IMR-90 (cell line): ENCODE data around the gene SASH1. TPM values are rescaled to one million over a fixed set of nuclear protein-coding genes. Genes with fewer than 3 reads are reported as not detected.

Experiments used
- ATAC-seq: fragments of 200-7000 bp; cut with Tn5 transposase; 2 replicates; pipeline ENCODE4 v1.9.1; 2020; ENCODE audit warnings: low read depth, mild to moderate bottlenecking, moderate library complexity
- BruUV-seq: library from RNA; stranded (reverse); fragments of 400-500 nt; replicated peaks from 2 replicates; lab custom pipeline; 2021; lab: Mats Ljungman, UMichigan
- CTCF ChIA-PET: fragments of 300-600 bp; formaldehyde crosslinking; extraction: SDS; loops from one replicate; lab custom pipeline; 2021; ENCODE audit warnings: antibody characterized with exemption; lab: Yijun Ruan, JAX
- POLR2A ChIA-PET: fragments of 300-600 bp; sonication (Branson Sonifier 250); formaldehyde crosslinking; loops from one replicate; lab custom pipeline; 2022; ENCODE audit warnings: antibody characterized with exemption; ENCODE audit not compliant: unreplicated experiment; lab: Charles Lee
- DNase-seq: peaks from one replicate; pipeline ENCODE4 v3.0.0; 2013
- H2AFZ ChIP-seq: replicated peaks from 2 replicates; pipeline ENCODE3; 2013; ENCODE audit warnings: low read length, mild to moderate bottlenecking; ENCODE audit not compliant: poor library complexity
- H2AK5ac ChIP-seq: 2 replicates; pipeline ENCODE4 v1.6.1; 2013; ENCODE audit warnings: low read depth, low read length, inconsistent platforms
- H2AK9ac ChIP-seq: replicated peaks from 2 replicates; pipeline ENCODE3; 2013; ENCODE audit warnings: mild to moderate bottlenecking, low read depth, low read length, moderate library complexity; ENCODE audit not compliant: poor library complexity
- H2BK120ac ChIP-seq: 2 replicates; pipeline ENCODE4 v1.6.1; 2013; ENCODE audit warnings: low read depth, low read length, inconsistent platforms
- H2BK15ac ChIP-seq: 3 replicates; pipeline ENCODE4 v1.6.1; 2013; ENCODE audit warnings: low read depth, low read length, inconsistent platforms
- H2BK20ac ChIP-seq: 2 replicates; pipeline ENCODE4 v1.6.1; 2013; ENCODE audit warnings: low read depth, mild to moderate bottlenecking, inconsistent platforms, low read length, moderate library complexity
- H2BK5ac ChIP-seq: 2 replicates; pipeline ENCODE4 v1.6.1; 2013; ENCODE audit warnings: mild to moderate bottlenecking, low read depth, low read length, inconsistent platforms; ENCODE audit not compliant: poor library complexity, severe bottlenecking
- H3K14ac ChIP-seq: replicated peaks from 2 replicates; pipeline ENCODE4 v1.6.1; 2013; ENCODE audit warnings: low read depth, low read length, inconsistent platforms
- H3K18ac ChIP-seq: 2 replicates; pipeline ENCODE4 v1.6.1; 2013; ENCODE audit warnings: low read depth, low read length, control low read depth
- H3K23ac ChIP-seq: 2 replicates; pipeline ENCODE4 v1.6.1; 2013; ENCODE audit warnings: low read depth, low read length, inconsistent platforms
- H3K27ac ChIP-seq: 2 replicates; pipeline ENCODE4 v1.5.1; 2013; ENCODE audit warnings: mild to moderate bottlenecking, control low read depth, low read length; ENCODE audit not compliant: insufficient read depth
- H3K27me3 ChIP-seq: 2 replicates; pipeline ENCODE4 v1.6.1; 2013; ENCODE audit warnings: low read length; ENCODE audit not compliant: control insufficient read depth, insufficient read depth
- H3K36me3 ChIP-seq: 2 replicates; pipeline ENCODE4 v1.6.1; 2013; ENCODE audit warnings: low read length, mixed read lengths; ENCODE audit not compliant: control insufficient read depth, insufficient read depth
- H3K4ac ChIP-seq: 2 replicates; pipeline ENCODE4 v1.6.1; 2013; ENCODE audit warnings: low read depth, low read length, inconsistent platforms
- H3K4me1 ChIP-seq: 2 replicates; pipeline ENCODE4 v1.6.1; 2013; ENCODE audit warnings: low read length, mixed read lengths; ENCODE audit not compliant: control insufficient read depth, insufficient read depth
- H3K4me2 ChIP-seq: 2 replicates; pipeline ENCODE4 v1.6.1; 2013; ENCODE audit warnings: low read depth, mild to moderate bottlenecking, control low read depth, low read length, moderate library complexity
- H3K4me3 ChIP-seq: 2 replicates; pipeline ENCODE4 v1.5.1; 2013; ENCODE audit warnings: low read depth, mild to moderate bottlenecking, control low read depth, low read length, moderate library complexity; ENCODE audit not compliant: insufficient read depth
- H3K56ac ChIP-seq: 2 replicates; pipeline ENCODE4 v1.6.1; 2013; ENCODE audit warnings: low read length, inconsistent platforms; ENCODE audit not compliant: insufficient read depth; ENCODE audit errors: extremely low read depth
- H3K79me1 ChIP-seq, 2 experiments: 2 replicates each; pipeline ENCODE4 v1.6.1; 2013; ENCODE audit warnings: low read length in 2 of 2, inconsistent platforms in 1 of 2, low read depth in 1 of 2
- H3K9ac ChIP-seq: 2 replicates; pipeline ENCODE4 v1.6.1; 2013; ENCODE audit warnings: low read depth, low read length, control low read depth
- H3K9me1 ChIP-seq: 2 replicates; pipeline ENCODE4 v1.6.1; 2013; ENCODE audit warnings: low read length, inconsistent platforms; ENCODE audit not compliant: insufficient read depth
- H3K9me3 ChIP-seq: 2 replicates; pipeline ENCODE4 v1.6.1; 2013; ENCODE audit warnings: low read length; ENCODE audit not compliant: control insufficient read depth, insufficient read depth
- H4K20me1 ChIP-seq: 2 replicates; pipeline ENCODE4 v1.6.1; 2013; ENCODE audit warnings: low read length, inconsistent platforms; ENCODE audit not compliant: insufficient read depth
- H4K5ac ChIP-seq: 2 replicates; pipeline ENCODE4 v1.6.1; 2013; ENCODE audit warnings: mild to moderate bottlenecking, low read depth, low read length, control low read depth
- H4K8ac ChIP-seq, 2 experiments: 2 replicates each; pipeline ENCODE4 v1.6.1; 2013; ENCODE audit warnings: low read depth in 2 of 2, low read length in 2 of 2, control low read depth in 1 of 2, inconsistent platforms in 1 of 2
- H4K91ac ChIP-seq: 2 replicates; pipeline ENCODE4 v1.6.1; 2013; ENCODE audit warnings: low read depth, low read length, inconsistent platforms; ENCODE audit not compliant: insufficient read depth
- BHLHE40 ChIP-seq: fragments of 150-350 bp; IDR thresholded peaks from 2 replicates; pipeline ENCODE4 v1.6.1; 2016; ENCODE audit warnings: mild to moderate bottlenecking, low read depth, low read length
- CEBPB ChIP-seq: IDR thresholded peaks from 2 replicates; pipeline ENCODE4 v1.6.1; 2012; ENCODE audit warnings: low read depth, low read length, improper control_type of control experiment
- CHD1 ChIP-seq: IDR thresholded peaks from 2 replicates; pipeline ENCODE4 v1.6.1; 2012; ENCODE audit warnings: low read depth, low read length, improper control_type of control experiment
- CTCF ChIP-seq: conservative IDR thresholded peaks from 2 replicates; pipeline ENCODE4 v1.5.1; 2012; ENCODE audit warnings: mild to moderate bottlenecking, low read depth, low read length, improper control_type of control experiment
- ELK1 ChIP-seq: fragments of 150-350 bp; IDR thresholded peaks from 2 replicates; pipeline ENCODE4 v1.6.1; 2016; ENCODE audit warnings: low read depth, mild to moderate bottlenecking, low read length, moderate library complexity, borderline replicate concordance
- FOS ChIP-seq: fragments of 150-350 bp; IDR thresholded peaks from 2 replicates; pipeline ENCODE4 v1.6.1; 2016; ENCODE audit warnings: low read depth, low read length
- MAFK ChIP-seq: IDR thresholded peaks from 2 replicates; pipeline ENCODE4 v1.6.1; 2012; ENCODE audit warnings: low read depth, low read length, improper control_type of control experiment
- MAZ ChIP-seq: IDR thresholded peaks from 2 replicates; pipeline ENCODE4 v1.6.1; 2012; ENCODE audit warnings: low read depth, mild to moderate bottlenecking, low read length, improper control_type of control experiment, moderate library complexity, borderline replicate concordance
- MXI1 ChIP-seq: IDR thresholded peaks from 2 replicates; pipeline ENCODE4 v1.6.1; 2012; ENCODE audit warnings: low read depth, mild to moderate bottlenecking, low read length, moderate library complexity, borderline replicate concordance
- NFE2L2 ChIP-seq: fragments of 150-350 bp; IDR thresholded peaks from 2 replicates; pipeline ENCODE4 v1.6.1; 2016; ENCODE audit warnings: low read depth, mild to moderate bottlenecking, low read length
- POLR2A ChIP-seq: IDR thresholded peaks from 2 replicates; pipeline ENCODE4 v1.6.1; 2012; ENCODE audit warnings: mild to moderate bottlenecking, low read depth, low read length
- RAD21 ChIP-seq: IDR thresholded peaks from 2 replicates; pipeline ENCODE4 v1.6.1; 2012; ENCODE audit warnings: low read length, improper control_type of control experiment
- RCOR1 ChIP-seq: IDR thresholded peaks from 2 replicates; pipeline ENCODE4 v1.6.1; 2012; ENCODE audit warnings: mild to moderate bottlenecking, low read length, improper control_type of control experiment; ENCODE audit not compliant: insufficient replicate concordance
- RFX5 ChIP-seq: IDR thresholded peaks from 2 replicates; pipeline ENCODE4 v1.8.0; 2012; ENCODE audit warnings: low read depth, mild to moderate bottlenecking, low read length, moderate library complexity
- SMC3 ChIP-seq: fragments of 150-350 bp; IDR thresholded peaks from 2 replicates; pipeline ENCODE4 v1.6.1; 2016; ENCODE audit warnings: low read depth, mild to moderate bottlenecking, antibody characterized with exemption, low read length, moderate library complexity
- USF2 ChIP-seq: fragments of 150-350 bp; IDR thresholded peaks from 2 replicates; pipeline ENCODE4 v1.6.1; 2017; ENCODE audit warnings: mild to moderate bottlenecking, antibody characterized with exemption, low read length, low read depth
- WGBS, 2 experiments: methylation state at CpG; one replicate each; pipeline versions ENCODE4 v1.1.5 to v1.1.7; 2013; ENCODE audit warnings: missing lambda C conversion rate in 2 of 2; ENCODE audit not compliant: insufficient read length in 1 of 2; ENCODE audit errors: extremely low coverage in 2 of 2; 5-methylcytosine and 5-hydroxymethylcytosine counted together
- dilution Hi-C: fragments of 300-500 bp; cut with HindIII; formaldehyde crosslinking; loops from one replicate; pipeline ENCODE4 v1.14.3; 2018; ENCODE audit warnings: low sequenced_read_pairs; ENCODE audit not compliant: unreplicated experiment
- in situ Hi-C: fragments of 300-500 bp; cut with MboI; formaldehyde crosslinking; loops from 3 replicates; pipeline ENCODE4 v1.14.3; 2019; ENCODE audit warnings: low sequenced_read_pairs, inconsistent platforms, mixed read lengths
- intact Hi-C: fragments of 100-400 bp; cut with micrococcal nuclease; formaldehyde crosslinking; loops from 2 replicates; pipeline ENCODE4 v1.10.0; 2022
- polyA plus RNA-seq, 3 experiments: library from polyadenylated mRNA; depleted of rRNA; stranded (reverse); fragments of >200 nt; gene quantifications; 2 replicates each; pipeline ENCODE4 v1.2.3, GENCODE V29; 2012; ENCODE audit warnings: low replicate concordance in 1 of 3
- total RNA-seq: library from RNA; depleted of rRNA; stranded (reverse); fragments of >200 nt; gene quantifications from 2 replicates; pipeline ENCODE4 v1.2.3, GENCODE V29; 2012

Gene SASH1
- total and polyA plus RNA-seq, 2 of the 4 experiments (the other 2 are of a cell fraction) = 11.6 to 16.5 TPM

- no peak overlapping the region for H3K27ac ChIP-seq
- H3K79me1 ChIP-seq = peaks cover 22 to 27% of the 10 kb centered on the region in 2 experiments; a peak in 3 of 4 replicates
- TF ChIP-seq ELK1 = no peak
- TF ChIP-seq CTCF = no peak
- TF ChIP-seq BHLHE40 = no peak
- no peak for TF ChIP-seq CEBPB
- no peak for TF ChIP-seq RFX5
- no peak for TF ChIP-seq POLR2A
- TF ChIP-seq MXI1 = no peak
- TF ChIP-seq SMC3 = no peak
- no peak for TF ChIP-seq CHD1
- no peak for TF ChIP-seq RAD21
- no peak for TF ChIP-seq FOS
- no peak for TF ChIP-seq USF2
- no peak for TF ChIP-seq NFE2L2
- TF ChIP-seq RCOR1 = no peak
- TF ChIP-seq MAFK = no peak
- no peak for TF ChIP-seq MAZ
- H2AFZ ChIP-seq = no peak overlapping the region
- dilution Hi-C loops (no loop called here), intact Hi-C loops (no loop called here), in situ Hi-C loops (no loop called here)
- BruUV-seq = no TSS peak
- H3K18ac ChIP-seq = no peak overlapping the region
- POLR2A ChIA-PET = no interaction called here
- no peak overlapping the region for H3K4me3 ChIP-seq
- no peak overlapping the region for H2BK120ac ChIP-seq
- H3K4ac ChIP-seq = no peak overlapping the region
- no CpG with 5 or more reads among the region's 6 CpGs for WGBS, 2 experiments
- H3K9ac ChIP-seq = no peak overlapping the region
- H3K9me1 ChIP-seq = peaks cover 6% of the 10 kb centered on the region
- no peaks in the 10 kb centered on the region for H3K9me3 ChIP-seq
- H2AK9ac ChIP-seq = no peak overlapping the region
- CTCF ChIA-PET = no interaction called here
- H4K8ac ChIP-seq = no peak overlapping the region
- no peak overlapping the region for H2AK5ac ChIP-seq
- H3K27me3 ChIP-seq = no peaks in the 10 kb centered on the region
- H3K36me3 ChIP-seq = peaks cover 56% of the 10 kb centered on the region
- H4K20me1 ChIP-seq = no peaks in the 10 kb centered on the region
- no peak overlapping the region for H3K4me2 ChIP-seq
- no peak overlapping the region for H4K5ac ChIP-seq
- H3K14ac ChIP-seq = no peak overlapping the region
- peaks cover 5% of the 10 kb centered on the region; the same call in 1 of the 2 replicates for H3K4me1 ChIP-seq
- H3K56ac ChIP-seq = no peak overlapping the region
- no peak overlapping the region for H2BK5ac ChIP-seq
- H4K91ac ChIP-seq = no peak overlapping the region
- H2BK20ac ChIP-seq = no peak overlapping the region
- no peak overlapping the region for H3K23ac ChIP-seq
- ATAC-seq (no peak), DNase-seq (no peak)
- no peak overlapping the region for H2BK15ac ChIP-seq
Measured at GRCh38 chr6:148543540-148543939, 200.9 kb downstream of the SASH1 start.
